Muscle of leg (tissue), 11 donors: ENCODE data around the gene MOAP1. TPM values are rescaled to one million over a fixed set of nuclear protein-coding genes. Genes with fewer than 3 reads are reported as not detected.
"Not testable (repeated sequence)": the region's sequence is repeated elsewhere in the genome, so short reads cannot be mapped to it uniquely, and the experiment has no call there.

Source experiments
- DNase-seq: peaks from one replicate; pipeline ENCODE4 v3.0.0; 2013
- H3K27ac ChIP-seq: one replicate; pipeline ENCODE4 v1.5.1; 2013; ENCODE audit warnings: mild to moderate bottlenecking, low read length, control low read depth
- H3K27me3 ChIP-seq: one replicate; pipeline ENCODE4 v1.6.1; 2013; ENCODE audit warnings: low read length; ENCODE audit not compliant: control insufficient read depth, insufficient read depth
- H3K36me3 ChIP-seq: one replicate; pipeline ENCODE4 v1.6.1; 2013; ENCODE audit warnings: low read length; ENCODE audit not compliant: control insufficient read depth, insufficient read depth
- H3K4me1 ChIP-seq: one replicate; pipeline ENCODE4 v1.6.1; 2013; ENCODE audit warnings: low read length; ENCODE audit not compliant: control insufficient read depth, insufficient read depth
- H3K4me3 ChIP-seq: one replicate; pipeline ENCODE4 v1.5.1; 2013; ENCODE audit warnings: low read length, control low read depth
- H3K9me3 ChIP-seq: replicated peaks from 2 replicates; pipeline ENCODE4 v1.6.1; 2013; ENCODE audit warnings: low read depth, low read length; ENCODE audit not compliant: control insufficient read depth
- WGBS: methylation state at CpG from one replicate; pipeline ENCODE4 v1.1.5; 2013; ENCODE audit warnings: missing lambda C conversion rate; ENCODE audit not compliant: insufficient coverage; 5-methylcytosine and 5-hydroxymethylcytosine counted together
- polyA plus RNA-seq, 8 donors: library from polyadenylated mRNA; unstranded; fragments of 120-200 nt; gene quantifications; one replicate each; pipeline versions ENCODE4 v1.2.1 to v1.2.3, GENCODE V29; 2013; ENCODE audit warnings: inconsistent platforms in 1 of 8, low replicate concordance in 1 of 8; ENCODE audit not compliant: insufficient read length in 8 of 8, insufficient read depth in 1 of 8
- total RNA-seq: library from RNA; stranded (reverse); fragments of 120-200 nt; gene quantifications from one replicate; pipeline ENCODE4 v1.2.4, GENCODE V29; 2013

The MOAP1 gene
- total and polyA plus RNA-seq, 9 donors, result 21.0 to 27.0 (median 22.8) TPM

- Histone ChIP-seq H3K4me1 (peaks cover 16% of the 10 kb centered on the region), H3K27ac (no peak overlapping the region), H3K27me3 (no peaks in the 10 kb centered on the region), H3K9me3 (no peaks in the 10 kb centered on the region), H3K4me3 (no peak overlapping the region), H3K36me3 (peaks cover 18% of the 10 kb centered on the region)
- WGBS, result no CpG with 5 or more reads among the region's 3 CpGs
- no peak for DNase-seq
Measured at GRCh38 chr14:93186956-93187355, 2.3 kb upstream of the MOAP1 start.

GRCh38 chr14:93186466-93186865, 1.8 kb upstream of the MOAP1 start:
- H3K27me3 ChIP-seq, result no peaks in the 10 kb centered on the region
- no peaks in the 10 kb centered on the region for H3K9me3 ChIP-seq
- H3K36me3 ChIP-seq, result peaks cover 19% of the 10 kb centered on the region
- peaks cover 16% of the 10 kb centered on the region for H3K4me1 ChIP-seq
- H3K27ac ChIP-seq, result no peak overlapping the region
- WGBS, result 80% methylated on average over 4 of the region's 6 CpGs
- peak; percentile 25 for DNase-seq
- no peak overlapping the region for H3K4me3 ChIP-seq

GRCh38 chr14:93185349-93185720, 638 bp upstream of the MOAP1 start:
- Histone ChIP-seq H3K27me3 (no peaks in the 10 kb centered on the region), H3K4me1 (peaks cover 16% of the 10 kb centered on the region), H3K9me3 (no peaks in the 10 kb centered on the region), H3K4me3 (peak overlapping the region; percentile 78), H3K36me3 (peaks cover 20% of the 10 kb centered on the region), H3K27ac (peak overlapping the region; percentile 93)
- no peak for DNase-seq
- WGBS, result 0% methylated on average over 9 of the region's 10 CpGs

- Histone ChIP-seq H3K36me3 (peaks cover 19% of the 10 kb centered on the region), H3K4me3 (peak overlapping the region; percentile 78), H3K27me3 (no peaks in the 10 kb centered on the region), H3K9me3 (no peaks in the 10 kb centered on the region), H3K4me1 (peaks cover 16% of the 10 kb centered on the region), H3K27ac (no peak overlapping the region)
- no peak for DNase-seq
- WGBS, result 50% methylated on average over 14 of the region's 17 CpGs
Measured at GRCh38 chr14:93183596-93184317, 940 bp downstream of the MOAP1 start.

GRCh38 chr14:93175492-93175891, 9.2 kb downstream of the MOAP1 start:
- DNase-seq, result no peak
- Histone ChIP-seq H3K36me3 (no peaks in the 10 kb centered on the region), H3K9me3 (no peaks in the 10 kb centered on the region), H3K27me3 (peaks cover 5% of the 10 kb centered on the region), H3K4me3 (no peak overlapping the region), H3K4me1 (no peaks in the 10 kb centered on the region), H3K27ac (no peak overlapping the region)
- WGBS, result no CpG with 5 or more reads among the region's 6 CpGs

GRCh38 chr14:93174731-93175130, 10.0 kb downstream of the MOAP1 start:
- not testable (repeated sequence) for H3K4me3 ChIP-seq, H3K27ac ChIP-seq, DNase-seq, H3K4me1 ChIP-seq, H3K36me3 ChIP-seq, H3K9me3 ChIP-seq, H3K27me3 ChIP-seq
- WGBS, result 58% methylated on average over 3 of the region's 5 CpGs

GRCh38 chr14:93173943-93174395, 10.7 kb downstream of the MOAP1 start:
- 29% methylated on average over 5 of the region's 10 CpGs for WGBS
- DNase-seq, result peak; percentile 20
- H3K9me3 ChIP-seq, result no peaks in the 10 kb centered on the region
- H3K4me3 ChIP-seq, result no peak overlapping the region
- no peak overlapping the region for H3K27ac ChIP-seq
- H3K4me1 ChIP-seq, result no peaks in the 10 kb centered on the region
- peaks cover 5% of the 10 kb centered on the region for H3K27me3 ChIP-seq
- no peaks in the 10 kb centered on the region for H3K36me3 ChIP-seq

- DNase-seq, result no peak
- no peak overlapping the region for H3K27ac ChIP-seq
- H3K36me3 ChIP-seq, result no peaks in the 10 kb centered on the region
- H3K4me1 ChIP-seq, result no peaks in the 10 kb centered on the region
- no peaks in the 10 kb centered on the region for H3K9me3 ChIP-seq
- H3K4me3 ChIP-seq, result no peak overlapping the region
- peaks cover 5% of the 10 kb centered on the region for H3K27me3 ChIP-seq
- WGBS, result 83% methylated on average over 1 of the region's 4 CpGs
Measured at GRCh38 chr14:93171376-93171775, 13.3 kb downstream of the MOAP1 start.

GRCh38 chr14:93170141-93170540, 14.6 kb downstream of the MOAP1 start:
- 91% methylated on average over 16 of the region's 20 CpGs for WGBS
- H3K4me1 ChIP-seq, H3K4me3 ChIP-seq, H3K27ac ChIP-seq, H3K36me3 ChIP-seq, H3K9me3 ChIP-seq, DNase-seq, H3K27me3 ChIP-seq: not testable (repeated sequence)

GRCh38 chr14:93169619-93170018, 15.1 kb downstream of the MOAP1 start:
- DNase-seq, H3K27ac ChIP-seq, H3K9me3 ChIP-seq, H3K27me3 ChIP-seq, H3K36me3 ChIP-seq, H3K4me1 ChIP-seq, H3K4me3 ChIP-seq: not testable (repeated sequence)
- no CpG with 5 or more reads among the region's 6 CpGs for WGBS

GRCh38 chr14:93168610-93169009, 16.1 kb downstream of the MOAP1 start:
- WGBS, result 100% methylated on average over 6 of the region's 9 CpGs

More at GRCh38 chr14:93168610-93169009, 16.1 kb downstream of the MOAP1 start:
- not testable (repeated sequence) for H3K27ac ChIP-seq, H3K36me3 ChIP-seq, H3K4me1 ChIP-seq, H3K9me3 ChIP-seq, H3K4me3 ChIP-seq, H3K27me3 ChIP-seq, DNase-seq
